Kasumi-1 (cell line): ENCODE results near the gene HTT-AS.

Experiments used
- DNase-seq, 2 experiments: peaks; one replicate each; lab custom pipeline; 2025; lab: John Stamatoyannopoulos, UW

Gene HTT-AS

DNA sequence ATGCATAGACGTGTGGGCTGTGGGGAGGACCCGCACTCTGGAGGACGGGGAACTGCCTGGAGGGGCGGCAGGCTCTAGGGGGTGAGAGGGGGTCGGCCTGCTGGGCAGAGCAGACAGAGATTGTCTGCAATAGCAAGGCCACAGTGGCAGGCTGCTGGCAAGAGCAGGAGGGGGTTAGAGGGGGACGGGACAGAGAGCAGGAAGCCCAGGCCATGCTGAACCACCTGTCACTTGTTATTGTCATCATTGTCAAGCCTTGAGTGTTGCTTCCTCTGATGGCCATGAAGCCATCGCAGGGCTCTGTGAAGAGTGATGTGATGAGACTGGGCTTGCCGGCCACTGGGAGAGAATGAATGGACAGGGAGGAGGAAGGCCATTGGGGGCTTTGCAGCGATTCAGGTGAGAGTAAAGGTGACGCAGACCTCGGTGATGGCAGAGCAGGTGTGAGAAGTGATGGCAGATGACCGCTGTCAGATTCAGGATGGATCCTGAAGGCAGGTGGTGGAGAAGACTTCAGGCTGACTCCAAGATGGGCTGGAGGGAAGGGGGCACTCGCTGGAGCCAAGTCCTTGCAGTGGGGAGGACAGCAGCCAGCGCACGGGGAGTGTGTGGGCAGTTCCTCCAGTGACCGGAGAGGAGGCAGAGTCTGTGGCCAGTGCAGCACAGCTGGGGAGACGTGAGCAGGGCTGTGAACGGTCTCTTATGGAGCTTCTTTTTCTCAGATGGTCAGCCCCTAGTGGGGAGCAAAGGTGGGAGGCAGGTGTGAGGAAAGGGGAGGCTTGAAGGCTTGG is 43.6 kb downstream of the HTT-AS start:
- DNase-seq: no peak

DNA sequence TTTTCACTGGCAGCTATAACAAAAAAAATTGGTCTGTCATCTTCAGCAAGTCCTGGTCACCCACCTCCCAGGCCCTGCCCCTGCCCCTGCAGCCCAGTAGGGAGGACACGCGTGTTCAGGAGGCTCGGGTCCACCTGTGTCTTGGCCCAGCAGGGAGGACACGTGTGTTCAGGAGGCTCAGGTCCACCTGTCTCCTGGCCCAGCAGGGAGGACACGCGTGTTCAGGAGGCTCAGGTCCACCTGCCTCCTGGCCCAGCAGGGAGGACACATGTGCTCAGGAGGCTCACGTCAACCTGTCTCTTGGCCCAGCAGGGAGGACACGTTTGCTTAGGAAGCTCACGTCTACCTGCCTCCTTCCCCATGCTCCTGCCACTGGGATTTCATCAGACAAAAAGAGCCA is 44.9 kb downstream of the HTT-AS start:
- no peak for DNase-seq

DNA sequence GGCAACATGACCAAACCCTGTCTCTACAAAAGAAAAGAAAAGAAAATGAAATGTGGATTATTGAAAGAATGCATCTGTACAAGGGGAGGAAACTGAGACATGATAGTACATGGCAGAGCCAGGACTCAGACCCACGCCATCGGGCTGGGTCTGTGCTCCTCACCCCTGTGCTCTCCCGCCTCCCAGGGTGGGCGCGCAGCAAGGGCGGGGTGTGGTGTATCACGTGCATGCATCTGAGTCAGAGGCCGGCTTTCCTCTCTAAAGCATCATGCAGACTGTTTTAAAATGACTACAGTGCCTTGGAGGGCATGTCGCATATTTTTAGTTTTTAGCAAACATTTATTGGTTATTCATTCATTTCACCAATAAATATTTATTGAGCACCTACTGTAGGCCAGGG is 47.8 kb downstream of the HTT-AS start:
- DNase-seq: no peak

DNA sequence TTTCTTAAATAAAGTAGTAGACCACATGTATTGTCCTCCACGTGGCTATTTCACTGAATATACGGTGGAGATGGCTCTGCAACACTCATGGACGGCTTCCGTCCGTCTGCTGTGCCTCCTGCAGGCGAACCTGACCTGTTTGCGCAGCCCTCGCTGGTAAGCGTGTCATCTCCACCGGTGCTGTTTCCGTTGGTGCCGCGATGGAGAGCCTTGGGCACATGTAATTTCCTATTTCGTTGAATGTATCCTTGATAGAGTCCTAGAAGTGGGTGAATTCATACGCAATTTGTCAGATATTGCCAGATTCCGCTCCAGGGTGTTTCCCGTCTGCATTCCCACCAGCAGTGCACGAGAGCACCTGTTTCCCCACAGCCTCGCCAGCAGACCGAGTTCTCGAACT is 48.5 kb downstream of the HTT-AS start:
- DNase-seq: no peak

- no peak for DNase-seq
These were observed 51.7 kb downstream of the HTT-AS start for GRCh38 chr4:3022651-3023050.

- no peak for DNase-seq
These were observed 52.2 kb downstream of the HTT-AS start for GRCh38 chr4:3022112-3022511.

DNA sequence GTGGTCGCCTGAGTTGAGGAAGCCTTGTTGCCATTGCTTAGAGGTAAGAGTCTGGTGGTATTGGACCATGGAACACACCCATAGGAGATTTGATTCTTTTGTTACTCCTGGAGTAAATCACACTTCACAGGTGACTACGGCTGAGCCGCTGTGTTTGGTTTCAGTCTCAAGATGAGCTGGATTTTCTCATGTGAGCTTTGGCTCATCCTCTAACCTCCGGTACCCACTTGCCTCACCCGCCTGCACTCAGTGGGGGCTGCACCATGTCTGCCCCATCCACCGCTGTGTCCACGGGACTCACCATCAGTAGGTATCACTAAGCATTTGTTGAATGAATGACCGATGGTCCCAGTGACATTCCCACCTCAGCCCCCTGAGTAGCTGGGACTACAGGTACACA is 52.7 kb downstream of the HTT-AS start:
- no peak for DNase-seq

DNA sequence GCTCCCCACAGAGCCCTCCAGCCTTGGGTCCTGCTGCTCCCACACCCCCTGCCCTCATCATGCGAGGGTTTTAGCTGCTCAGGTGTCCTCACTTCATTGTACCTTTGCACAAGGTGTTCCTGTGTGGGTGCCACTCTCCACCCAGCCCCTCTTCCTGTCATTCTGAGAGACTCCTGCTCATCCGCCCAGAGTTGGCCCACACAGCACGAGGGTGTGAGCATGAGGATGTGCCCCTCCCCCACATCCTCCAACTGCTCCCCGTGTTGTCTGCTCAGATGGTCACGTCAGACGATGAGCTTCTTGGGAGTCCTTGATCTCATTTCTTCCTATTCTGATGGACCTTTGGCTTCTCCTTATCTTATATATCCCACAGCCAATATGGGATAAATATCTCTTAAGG is 53.2 kb downstream of the HTT-AS start:
- DNase-seq: no peak

GRCh38 chr4:3019145-3019846 is 55.0 kb downstream of the HTT-AS start:
- no peak for DNase-seq

GRCh38 chr4:3017504-3017903 is 56.8 kb downstream of the HTT-AS start:
- DNase-seq: no peak

DNA sequence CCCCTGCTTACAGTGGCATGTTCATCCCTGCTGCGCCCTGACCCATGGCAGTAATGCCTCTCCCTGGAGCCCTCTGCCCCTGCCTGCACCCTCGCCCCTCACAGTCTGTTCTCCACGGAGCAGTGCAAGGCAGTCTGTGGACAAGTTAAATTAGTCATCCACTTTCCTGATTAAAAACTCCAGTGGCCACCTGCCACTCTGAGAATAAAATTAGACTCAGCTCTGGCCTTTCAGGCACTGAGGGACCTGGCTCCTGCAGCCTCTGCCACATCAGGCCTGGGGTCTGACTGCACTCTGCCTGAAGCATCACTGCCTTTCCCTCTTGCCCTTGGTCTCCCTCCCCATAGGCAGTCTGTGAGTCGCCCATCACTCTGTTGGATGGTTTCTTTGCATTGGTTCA is 57.4 kb downstream of the HTT-AS start:
- no peak for DNase-seq

- no peak for DNase-seq
These were observed 60.4 kb downstream of the HTT-AS start for GRCh38 chr4:3013839-3014350.
